PC-3 (cell line): ENCODE results near the gene CRAMP1. TPM values are rescaled to one million over a fixed set of nuclear protein-coding genes. Genes with fewer than 3 reads are reported as not detected.

Experiments
- ATAC-seq: fragments of 200-7000 bp; cut with Tn5 transposase; 2 replicates; pipeline ENCODE4 v1.9.1; 2020; ENCODE audit warnings: mild to moderate bottlenecking, moderate library complexity
- BruUV-seq: library from RNA; stranded (reverse); fragments of 400-500 nt; replicated peaks from 2 replicates; lab custom pipeline; 2021; lab: Mats Ljungman, UMichigan
- CTCF ChIA-PET: fragments of 300-600 bp; sonication (Branson Sonifier 250); formaldehyde crosslinking; loops from one replicate; lab custom pipeline; 2022; ENCODE audit warnings: antibody characterized with exemption; lab: Charles Lee
- POLR2A ChIA-PET: fragments of 300-600 bp; sonication (Branson Sonifier 250); formaldehyde crosslinking; loops from one replicate; lab custom pipeline; 2022; ENCODE audit warnings: antibody characterized with exemption; ENCODE audit not compliant: unreplicated experiment; lab: Charles Lee
- DNase-seq: peaks from one replicate; pipeline ENCODE4 v3.0.0-alpha.2; 2015
- H2AFZ ChIP-seq: fragments of 300-600 bp; sonication (generic); 2 replicates; pipeline ENCODE4 v1.6.0; 2016; ENCODE audit warnings: antibody characterized with exemption, low read length
- H3F3A ChIP-seq: fragments of 300-600 bp; sonication (generic); one replicate; pipeline ENCODE4 v1.6.0; 2017; ENCODE audit warnings: antibody characterized with exemption, low read length, control low read depth, mild to moderate bottlenecking; ENCODE audit not compliant: unreplicated experiment
- H3K27ac ChIP-seq: fragments of 300-600 bp; sonication (generic); 2 replicates; pipeline ENCODE4 v1.5.1; 2016; ENCODE audit warnings: mild to moderate bottlenecking, low read length
- H3K27me3 ChIP-seq: fragments of 300-600 bp; sonication (generic); 2 replicates; pipeline ENCODE4 v1.6.1; 2016; ENCODE audit warnings: low read length, mixed read lengths
- H3K36me3 ChIP-seq: fragments of 300-600 bp; sonication (generic); 2 replicates; pipeline ENCODE4 v1.6.1; 2016; ENCODE audit warnings: low read depth, mixed run types, low read length, mixed read lengths
- H3K4me1 ChIP-seq: fragments of 300-600 bp; sonication (generic); 2 replicates; pipeline ENCODE4 v1.5.1; 2016; ENCODE audit warnings: low read length; ENCODE audit not compliant: insufficient read depth
- H3K4me2 ChIP-seq: fragments of 300-600 bp; sonication (generic); 2 replicates; pipeline ENCODE4 v1.6.0; 2016; ENCODE audit warnings: low read length
- H3K4me3 ChIP-seq: fragments of 300-600 bp; sonication (generic); 2 replicates; pipeline ENCODE4 v1.5.1; 2016; ENCODE audit warnings: mild to moderate bottlenecking, low read length, mixed read lengths
- H3K79me2 ChIP-seq: fragments of 300-600 bp; sonication (generic); 2 replicates; pipeline ENCODE4 v1.6.1; 2017; ENCODE audit warnings: low read length, mixed read lengths
- H3K9ac ChIP-seq: fragments of 300-600 bp; sonication (generic); 2 replicates; pipeline ENCODE4 v1.6.0; 2016; ENCODE audit warnings: mild to moderate bottlenecking, low read length
- H3K9me2 ChIP-seq: fragments of 300-600 bp; sonication (generic); replicated peaks from 2 replicates; pipeline ENCODE4 v1.6.1; 2016; ENCODE audit warnings: mixed run types, low read length, mixed read lengths
- H3K9me3 ChIP-seq: fragments of 300-600 bp; sonication (generic); 2 replicates; pipeline ENCODE4 v1.6.1; 2016; ENCODE audit warnings: low read length, mixed read lengths
- H4K20me1 ChIP-seq: fragments of 300-600 bp; sonication (generic); 2 replicates; pipeline ENCODE4 v1.6.1; 2016; ENCODE audit warnings: low read length, mixed read lengths
- EZH2 ChIP-seq: fragments of 300-600 bp; sonication (generic); IDR thresholded peaks from one replicate; pipeline ENCODE4 v1.6.1; 2017; ENCODE audit warnings: antibody characterized with exemption, mild to moderate bottlenecking, low read length; ENCODE audit not compliant: unreplicated experiment
- EZH2phosphoT487 ChIP-seq: fragments of 300-600 bp; sonication (generic); IDR thresholded peaks from 2 replicates; pipeline ENCODE4 v1.6.1; 2018; ENCODE audit warnings: mild to moderate bottlenecking, antibody characterized with exemption, low read length, borderline replicate concordance
- intact Hi-C: fragments of 100-400 bp; cut with micrococcal nuclease; formaldehyde crosslinking; loops from 2 replicates; pipeline ENCODE4 v1.9.0; 2023
- total RNA-seq: library from RNA; depleted of rRNA; stranded (reverse); fragments of >200 nt; gene quantifications from 2 replicates; pipeline ENCODE4 v1.2.3, GENCODE V29; 2014
- TF ChIP-seq, protein P1 (sequence below): fragments of 300-600 bp; sonication (generic); conservative IDR thresholded peaks from 2 replicates; pipeline ENCODE4 v1.5.1; 2017; ENCODE audit warnings: antibody characterized with exemption, low read depth, mild to moderate bottlenecking, low read length

CRAMP1 gene
- total RNA-seq, 1 experiment from 2014 or later, result 8.5 TPM

DNA sequence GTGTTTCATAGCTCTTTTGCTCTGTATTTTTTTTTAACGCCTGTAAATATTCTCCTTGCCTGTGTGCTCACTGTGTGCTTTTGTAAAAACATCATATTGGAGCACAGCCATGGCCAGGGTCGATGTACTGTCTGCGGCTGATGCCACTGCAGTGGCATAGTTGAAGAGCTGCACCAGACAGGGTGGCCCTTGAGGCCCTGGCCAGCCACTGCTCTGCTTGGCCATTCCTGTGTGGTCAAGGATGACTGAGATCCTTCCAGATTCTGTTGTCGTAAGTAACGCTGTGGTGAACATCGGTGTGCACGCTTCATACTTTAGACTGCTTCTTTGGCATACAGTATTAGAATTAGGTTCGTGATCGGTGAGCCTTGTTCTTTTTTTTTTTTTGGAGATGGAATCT lies 14.6 kb downstream of the CRAMP1 start:
- no TSS peak for BruUV-seq
- DNase-seq (no peak), ATAC-seq (no peak)
- no peaks in the 10 kb centered on the region for H3F3A ChIP-seq
- no peak overlapping the region for H3K27ac ChIP-seq
- H3K9ac ChIP-seq, result no peak overlapping the region
- ChIA-PET POLR2A (no interaction called here), CTCF (no interaction called here)
- H3K79me2 ChIP-seq, result peaks cover 90% of the 10 kb centered on the region
- H3K9me2 ChIP-seq, result no peaks in the 10 kb centered on the region
- H3K36me3 ChIP-seq, result no peaks in the 10 kb centered on the region; the same call in 1 of the 2 replicates
- no peaks in the 10 kb centered on the region for H4K20me1 ChIP-seq
- H3K4me1 ChIP-seq, result no peaks in the 10 kb centered on the region
- H2AFZ ChIP-seq, result no peak overlapping the region
- H3K4me2 ChIP-seq, result no peak overlapping the region
- intact Hi-C loops, result no loop called here
- no peaks in the 10 kb centered on the region for H3K27me3 ChIP-seq
- no peak for TF ChIP-seq EZH2
- no peak for TF ChIP-seq EZH2phosphoT487
- TF ChIP-seq, protein P1, sequence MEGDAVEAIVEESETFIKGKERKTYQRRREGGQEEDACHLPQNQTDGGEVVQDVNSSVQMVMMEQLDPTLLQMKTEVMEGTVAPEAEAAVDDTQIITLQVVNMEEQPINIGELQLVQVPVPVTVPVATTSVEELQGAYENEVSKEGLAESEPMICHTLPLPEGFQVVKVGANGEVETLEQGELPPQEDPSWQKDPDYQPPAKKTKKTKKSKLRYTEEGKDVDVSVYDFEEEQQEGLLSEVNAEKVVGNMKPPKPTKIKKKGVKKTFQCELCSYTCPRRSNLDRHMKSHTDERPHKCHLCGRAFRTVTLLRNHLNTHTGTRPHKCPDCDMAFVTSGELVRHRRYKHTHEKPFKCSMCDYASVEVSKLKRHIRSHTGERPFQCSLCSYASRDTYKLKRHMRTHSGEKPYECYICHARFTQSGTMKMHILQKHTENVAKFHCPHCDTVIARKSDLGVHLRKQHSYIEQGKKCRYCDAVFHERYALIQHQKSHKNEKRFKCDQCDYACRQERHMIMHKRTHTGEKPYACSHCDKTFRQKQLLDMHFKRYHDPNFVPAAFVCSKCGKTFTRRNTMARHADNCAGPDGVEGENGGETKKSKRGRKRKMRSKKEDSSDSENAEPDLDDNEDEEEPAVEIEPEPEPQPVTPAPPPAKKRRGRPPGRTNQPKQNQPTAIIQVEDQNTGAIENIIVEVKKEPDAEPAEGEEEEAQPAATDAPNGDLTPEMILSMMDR, result no peak
- no peaks in the 10 kb centered on the region for H3K9me3 ChIP-seq
- H3K4me3 ChIP-seq, result no peak overlapping the region

DNA sequence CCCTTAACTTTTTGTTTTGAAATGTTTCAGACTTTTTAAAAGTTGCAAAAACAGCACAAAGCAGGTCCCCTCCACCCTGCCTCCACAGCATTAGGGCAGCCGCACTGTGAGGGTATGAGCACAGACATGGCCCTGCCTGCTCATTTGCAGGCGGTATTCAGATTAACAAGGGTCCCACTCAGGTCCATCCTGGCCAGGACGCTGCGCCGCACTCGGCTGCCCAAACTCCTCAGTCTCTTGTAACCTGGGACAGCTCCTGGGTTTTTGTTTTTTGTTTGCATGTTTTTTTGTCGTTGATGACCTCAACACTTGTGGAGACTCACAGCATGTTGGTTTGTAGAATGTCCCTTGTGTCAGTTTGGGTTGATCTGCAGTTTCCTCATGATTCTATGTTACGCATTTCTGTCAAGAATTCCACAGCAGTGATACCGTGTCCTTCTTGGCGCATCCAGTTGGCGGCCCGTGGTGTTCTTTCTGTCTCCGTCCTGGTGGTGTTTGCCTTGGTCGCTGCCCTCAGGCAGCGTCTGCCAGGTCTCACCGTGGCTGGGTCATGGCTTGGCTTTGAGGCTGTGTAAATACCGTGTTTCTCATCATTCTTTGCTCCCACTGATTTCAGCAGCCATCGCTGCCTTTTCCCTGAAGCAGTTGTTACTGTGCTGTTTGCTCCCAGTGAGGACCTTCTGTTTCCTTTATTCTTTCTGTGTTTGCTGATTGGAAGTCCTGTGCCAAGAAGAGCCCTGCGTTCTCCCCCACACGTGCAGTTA lies 18.5 kb downstream of the CRAMP1 start:
- ChIA-PET POLR2A (no interaction called here), CTCF (no interaction called here)
- Histone ChIP-seq H3K36me3 (peaks cover 10% of the 10 kb centered on the region), H4K20me1 (no peaks in the 10 kb centered on the region), H3K4me1 (no peaks in the 10 kb centered on the region), H3K27me3 (no peaks in the 10 kb centered on the region), H3K4me2 (no peak overlapping the region), H3K79me2 (peaks cover 61% of the 10 kb centered on the region), H3F3A (no peaks in the 10 kb centered on the region), H2AFZ (no peak overlapping the region), H3K9ac (no peak overlapping the region), H3K27ac (no peak overlapping the region), H3K9me2 (no peaks in the 10 kb centered on the region), H3K4me3 (no peak overlapping the region), H3K9me3 (no peaks in the 10 kb centered on the region)
- intact Hi-C loops, result no loop called here
- TF ChIP-seq, protein P1, result no peak
- TF ChIP-seq EZH2 (no peak), EZH2phosphoT487 (no peak)
- BruUV-seq, result no TSS peak
- DNase-seq, result no peak
- no peak for ATAC-seq

DNA sequence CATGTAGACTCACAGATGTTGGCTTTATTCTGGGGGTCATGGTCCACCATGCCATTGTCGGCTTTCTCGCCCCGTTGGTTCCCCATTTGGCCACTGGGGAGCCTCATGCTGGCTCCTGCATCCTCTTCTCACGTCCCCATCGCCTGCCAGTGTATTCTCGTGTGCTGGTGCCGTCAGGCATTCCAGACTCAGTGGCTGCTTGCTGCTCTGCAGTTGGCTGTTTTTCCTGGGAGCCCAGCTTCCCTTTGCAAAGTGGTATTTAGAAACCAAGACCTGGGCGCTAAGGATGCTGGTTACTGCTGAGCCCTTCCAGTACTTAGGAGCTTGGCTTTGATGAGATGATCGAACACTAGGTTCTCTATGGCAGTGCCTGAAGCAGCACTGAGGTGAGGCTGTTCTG lies 19.1 kb downstream of the CRAMP1 start:
- H3F3A ChIP-seq, result no peaks in the 10 kb centered on the region
- ChIA-PET POLR2A (no interaction called here), CTCF (interaction anchor here (0.6 kb wide), 1 partner anchor 58 kb away, joined by 3 read pairs; no protein-coding TSS in a partner anchor)
- DNase-seq (no peak), ATAC-seq (no peak)
- no peaks in the 10 kb centered on the region for H3K4me1 ChIP-seq
- no peak overlapping the region for H3K9ac ChIP-seq
- no peak overlapping the region for H2AFZ ChIP-seq
- H3K4me2 ChIP-seq, result no peak overlapping the region
- intact Hi-C loops, result no loop called here
- H4K20me1 ChIP-seq, result no peaks in the 10 kb centered on the region
- no peak overlapping the region for H3K27ac ChIP-seq
- no peaks in the 10 kb centered on the region for H3K9me3 ChIP-seq
- BruUV-seq, result no TSS peak
- no peak for TF ChIP-seq EZH2
- TF ChIP-seq, protein P1, result no peak
- TF ChIP-seq EZH2phosphoT487, result no peak
- peaks cover 10% of the 10 kb centered on the region for H3K36me3 ChIP-seq
- H3K4me3 ChIP-seq, result no peak overlapping the region
- peaks cover 55% of the 10 kb centered on the region for H3K79me2 ChIP-seq
- H3K9me2 ChIP-seq, result no peaks in the 10 kb centered on the region
- no peaks in the 10 kb centered on the region for H3K27me3 ChIP-seq
